Bronchial epithelial cell (primary cell): ENCODE results near the gene STK26. TPM values are rescaled to one million over a fixed set of nuclear protein-coding genes. Genes with fewer than 3 reads are reported as not detected.

Experiments
- DNase-seq: peaks from one replicate; pipeline ENCODE4 v3.0.0-alpha.2; 2010; ENCODE audit warnings: low read depth
- FAIRE-seq: peaks from 2 replicates; lab custom pipeline; 2011; peaks lifted over from hg19 to GRCh38; lab: Jason Lieb, UNC
- H3K27me3 ChIP-seq: 2 replicates; pipeline ENCODE4 v1.5.1; 2011; ENCODE audit warnings: low read length; ENCODE audit not compliant: control insufficient read depth, insufficient read depth
- H3K36me3 ChIP-seq: 2 replicates; pipeline ENCODE4 v1.5.1; 2011; ENCODE audit warnings: low read length; ENCODE audit not compliant: control insufficient read depth, insufficient read depth
- H3K4me3 ChIP-seq: 2 replicates; pipeline ENCODE4 v1.5.1; 2011; ENCODE audit warnings: mild to moderate bottlenecking, low read depth, low read length, control low read depth
- CTCF ChIP-seq: IDR thresholded peaks from 2 replicates; pipeline ENCODE4 v1.5.1; 2011; ENCODE audit warnings: mild to moderate bottlenecking, moderate library complexity, low read length, control low read depth, inconsistent platforms; ENCODE audit not compliant: insufficient read depth, severe bottlenecking
- total RNA-seq: library from RNA; depleted of rRNA; stranded (reverse); fragments of >200 nt; gene quantifications from 2 replicates; pipeline ENCODE4 v1.2.1, GENCODE V29; 2014

The STK26 gene
- total RNA-seq, 1 donor from 2014 or later: 47.9 TPM

DNA sequence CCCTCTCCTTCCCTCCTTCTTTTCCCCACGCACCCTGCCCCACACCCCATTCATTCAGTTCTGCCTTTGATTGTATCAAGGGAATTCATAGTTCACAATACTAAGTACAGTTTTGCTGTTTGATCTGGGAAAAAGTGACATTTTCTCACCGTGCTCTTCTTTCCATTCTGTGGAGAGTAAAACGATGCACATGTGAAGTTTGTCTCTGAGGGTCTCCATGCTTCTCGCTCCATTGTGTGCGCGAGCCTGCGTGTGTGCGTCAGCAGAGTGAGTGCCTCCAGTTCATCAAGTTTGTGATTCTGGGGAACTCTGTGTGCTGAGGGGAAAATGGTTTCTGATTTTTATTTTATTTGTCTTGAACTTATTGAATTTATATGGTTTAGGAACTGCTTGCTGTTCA lies 1.9 kb downstream of the STK26 start:
- no peak for TF ChIP-seq CTCF
- no peaks in the 10 kb centered on the region for H3K36me3 ChIP-seq
- no peaks in the 10 kb centered on the region for H3K27me3 ChIP-seq
- DNase-seq (no peak), FAIRE-seq (no peak)
- H3K4me3 ChIP-seq: peak overlapping the region; percentile 26

DNA sequence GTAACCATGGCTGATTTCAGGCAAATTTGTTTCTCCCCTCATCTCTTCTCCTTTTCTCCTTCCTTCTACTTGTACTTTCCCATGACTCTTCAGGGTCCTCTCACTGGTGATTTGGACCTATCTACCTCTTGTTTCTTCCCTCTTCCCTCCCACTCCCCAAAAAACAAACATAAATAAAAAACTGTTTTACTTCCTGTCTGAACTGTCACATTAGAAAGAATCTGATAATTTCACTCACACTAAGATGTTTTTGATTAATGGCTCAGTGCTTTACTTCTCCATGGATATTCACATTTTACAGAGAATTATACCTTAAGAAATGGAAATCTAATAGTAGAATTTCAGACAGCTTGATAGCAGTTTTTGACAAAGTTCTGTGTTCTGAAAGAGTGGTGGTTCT lies 7.2 kb downstream of the STK26 start:
- Histone ChIP-seq H3K27me3 (no peaks in the 10 kb centered on the region), H3K4me3 (no peak overlapping the region), H3K36me3 (no peaks in the 10 kb centered on the region)
- no peak for TF ChIP-seq CTCF
- FAIRE-seq (no peak), DNase-seq (no peak)

GRCh38 chrX:132031867-132032266 lies 8.8 kb downstream of the STK26 start:
- no peak for DNase-seq
- no peak overlapping the region for H3K4me3 ChIP-seq
- no peaks in the 10 kb centered on the region for H3K36me3 ChIP-seq
- no peak for TF ChIP-seq CTCF
- H3K27me3 ChIP-seq: no peaks in the 10 kb centered on the region
- no peak for FAIRE-seq

DNA sequence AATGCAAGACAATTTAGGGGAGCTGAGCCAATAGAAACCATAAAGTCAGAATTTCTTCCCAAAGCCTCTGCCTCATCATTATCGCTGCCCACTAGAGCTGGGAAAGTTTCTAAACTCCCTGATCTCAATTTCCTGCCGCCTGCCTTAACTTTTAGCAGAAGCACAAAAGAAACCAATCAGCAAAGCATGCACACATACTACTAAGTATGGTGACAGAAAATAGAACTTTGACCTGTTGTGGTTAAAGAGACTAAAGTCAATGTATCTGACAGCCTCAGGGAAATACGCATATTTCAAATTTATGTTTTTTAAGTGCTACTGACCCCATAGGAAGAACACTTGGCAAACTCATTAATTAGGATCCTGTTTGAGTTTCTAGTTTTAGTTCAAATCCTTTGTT lies 10.1 kb downstream of the STK26 start:
- no peak for TF ChIP-seq CTCF
- no peak for FAIRE-seq
- DNase-seq: no peak
- Histone ChIP-seq H3K4me3 (no peak overlapping the region), H3K36me3 (no peaks in the 10 kb centered on the region), H3K27me3 (no peaks in the 10 kb centered on the region)

- Histone ChIP-seq H3K4me3 (no peak overlapping the region), H3K36me3 (no peaks in the 10 kb centered on the region), H3K27me3 (no peaks in the 10 kb centered on the region)
- no peak for FAIRE-seq
- no peak for TF ChIP-seq CTCF
- no peak for DNase-seq
Observed at GRCh38 chrX:132034648-132035047, 11.5 kb downstream of the STK26 start.

GRCh38 chrX:132037479-132037993 lies 14.4 kb downstream of the STK26 start:
- no peak overlapping the region for H3K4me3 ChIP-seq
- TF ChIP-seq CTCF: no peak
- DNase-seq: no peak
- H3K36me3 ChIP-seq: no peaks in the 10 kb centered on the region
- FAIRE-seq: no peak
- H3K27me3 ChIP-seq: no peaks in the 10 kb centered on the region
